ENCODE data around the gene BDKRB2. TPM values are rescaled to one million over a fixed set of nuclear protein-coding genes. Genes with fewer than 3 reads are reported as not detected.

BDKRB2 gene
- total RNA-seq, 1 experiment from 2014 or later, result 0.15 TPM

DNA sequence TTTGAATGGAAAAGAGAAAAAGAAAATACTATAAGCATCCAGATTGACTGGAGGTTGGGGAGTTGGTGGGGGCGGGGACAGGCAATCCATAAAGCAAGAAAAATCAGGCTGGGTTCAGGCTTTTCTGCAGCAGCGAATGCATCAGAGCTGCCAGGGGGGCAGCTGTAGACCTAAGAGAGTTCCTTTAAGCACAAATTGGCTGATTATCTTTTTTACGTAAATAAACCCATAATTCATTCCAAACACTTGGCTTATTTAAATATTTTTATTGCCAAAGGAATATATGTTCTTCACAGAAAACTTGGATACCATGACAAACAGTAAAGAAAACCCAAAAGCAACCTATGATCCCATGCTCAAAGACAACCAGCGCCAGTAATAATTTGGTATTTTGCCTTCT lies 10.2 kb downstream of the BDKRB2 start:
- no CpG with 5 or more reads among the region's 4 CpGs for whole genome bisulfite sequencing (ENCODE audit: extremely low coverage, insufficient read length, low lambda C conversion rate)
- H3K9me3 ChIP-seq (ENCODE audit: control insufficient read depth, low read depth, low read length), result peaks cover 4% of the 10 kb centered on the region
- H3K4ac ChIP-seq (ENCODE audit: low read depth, low read length), result no peak overlapping the region
- no peak overlapping the region for H3K14ac ChIP-seq (ENCODE audit: insufficient read depth, low read length)
- Mint-ChIP-seq H3K36me3 (ENCODE audit: insufficient read depth in 1 of 3, low read depth in 3 of 3) (peaks cover 0 to 14% (median 2%) of the 10 kb centered on the region in 3 experiments; a peak in 4 of 7 replicates), H3K9me3 (peaks cover 12 to 14% of the 10 kb centered on the region in 2 experiments), H3K4me1 (peaks cover 0 to 2% of the 10 kb centered on the region in 2 experiments; a peak in 2 of 4 replicates), H3K27ac (no peak overlapping the region), H3K4me3 (no peak overlapping the region), H3K27me3 (ENCODE audit: low read depth) (peaks cover 8% of the 10 kb centered on the region)
- H2BK20ac ChIP-seq (ENCODE audit: low read depth, low read length, poor library complexity, severe bottlenecking), result no peak overlapping the region
- H4K8ac ChIP-seq (replicated peaks; ENCODE audit: insufficient read length, low read depth, low read length), result no peak overlapping the region
- no peak overlapping the region for H2BK5ac ChIP-seq (ENCODE audit: insufficient read length, low read length)
- H3K27me3 ChIP-seq (ENCODE audit: insufficient read depth, low read length), result no peaks in the 10 kb centered on the region
- no peak overlapping the region for H3K9ac ChIP-seq (ENCODE audit: extremely low read depth, insufficient read length, low read length)
- H3K56ac ChIP-seq (ENCODE audit: insufficient read length, low read depth, low read length), result no peak overlapping the region
- no peaks in the 10 kb centered on the region for H3K79me2 ChIP-seq (ENCODE audit: insufficient read depth, low read length)
- no peaks in the 10 kb centered on the region for H4K20me1 ChIP-seq (ENCODE audit: control insufficient read depth, insufficient read depth, insufficient read length)
- H3K4me2 ChIP-seq (ENCODE audit: insufficient read depth, insufficient read length, low read length), result no peak overlapping the region
- H3K23me2 ChIP-seq (ENCODE audit: insufficient read length, low read depth, low read length, poor library complexity, severe bottlenecking), result no peaks in the 10 kb centered on the region
- no peak overlapping the region for H3K18ac ChIP-seq (ENCODE audit: insufficient read length, low read depth, low read length)
- H2BK12ac ChIP-seq (ENCODE audit: insufficient read length, low read depth, low read length), result no peak overlapping the region
- no peak overlapping the region for H4K5ac ChIP-seq (ENCODE audit: insufficient read length, low read depth, low read length)
- H2AK5ac ChIP-seq (ENCODE audit: insufficient read length, low read length), result no peak overlapping the region
- H4K91ac ChIP-seq (ENCODE audit: insufficient read length, low read depth, low read length), result no peak overlapping the region
- no peak overlapping the region for H2AFZ ChIP-seq (ENCODE audit: low read length)
- H3K23ac ChIP-seq (ENCODE audit: insufficient read length, low read depth, low read length), result no peak overlapping the region
- DNase-seq, result no peak
- H2BK120ac ChIP-seq (ENCODE audit: low read depth, low read length, poor library complexity, severe bottlenecking), result no peak overlapping the region
- no peak overlapping the region for H2BK15ac ChIP-seq (ENCODE audit: low read depth, low read length)
- no peaks in the 10 kb centered on the region for H3K4me1 ChIP-seq (ENCODE audit: insufficient read depth, low read length)
- no peak overlapping the region for H3T11ph ChIP-seq (ENCODE audit: low read length)
- H3K79me1 ChIP-seq (ENCODE audit: insufficient read depth, low read depth, low read length, poor library complexity, severe bottlenecking), result no peaks in the 10 kb centered on the region
- no peak overlapping the region for H3K27ac ChIP-seq (ENCODE audit: insufficient read length, low read depth, low read length)
- TF ChIP-seq, protein P1, sequence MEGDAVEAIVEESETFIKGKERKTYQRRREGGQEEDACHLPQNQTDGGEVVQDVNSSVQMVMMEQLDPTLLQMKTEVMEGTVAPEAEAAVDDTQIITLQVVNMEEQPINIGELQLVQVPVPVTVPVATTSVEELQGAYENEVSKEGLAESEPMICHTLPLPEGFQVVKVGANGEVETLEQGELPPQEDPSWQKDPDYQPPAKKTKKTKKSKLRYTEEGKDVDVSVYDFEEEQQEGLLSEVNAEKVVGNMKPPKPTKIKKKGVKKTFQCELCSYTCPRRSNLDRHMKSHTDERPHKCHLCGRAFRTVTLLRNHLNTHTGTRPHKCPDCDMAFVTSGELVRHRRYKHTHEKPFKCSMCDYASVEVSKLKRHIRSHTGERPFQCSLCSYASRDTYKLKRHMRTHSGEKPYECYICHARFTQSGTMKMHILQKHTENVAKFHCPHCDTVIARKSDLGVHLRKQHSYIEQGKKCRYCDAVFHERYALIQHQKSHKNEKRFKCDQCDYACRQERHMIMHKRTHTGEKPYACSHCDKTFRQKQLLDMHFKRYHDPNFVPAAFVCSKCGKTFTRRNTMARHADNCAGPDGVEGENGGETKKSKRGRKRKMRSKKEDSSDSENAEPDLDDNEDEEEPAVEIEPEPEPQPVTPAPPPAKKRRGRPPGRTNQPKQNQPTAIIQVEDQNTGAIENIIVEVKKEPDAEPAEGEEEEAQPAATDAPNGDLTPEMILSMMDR (conservative IDR thresholded peaks at IDR 0.05), result no peak
